DMS79 treated with DMSO at 0.1 percent for 48 hours (cell line): ENCODE data around the gene ARHGEF4.

Source experiments
- DNase-seq: peaks from one replicate; lab custom pipeline; 2025; lab: John Stamatoyannopoulos, UW

Gene ARHGEF4, protein sequence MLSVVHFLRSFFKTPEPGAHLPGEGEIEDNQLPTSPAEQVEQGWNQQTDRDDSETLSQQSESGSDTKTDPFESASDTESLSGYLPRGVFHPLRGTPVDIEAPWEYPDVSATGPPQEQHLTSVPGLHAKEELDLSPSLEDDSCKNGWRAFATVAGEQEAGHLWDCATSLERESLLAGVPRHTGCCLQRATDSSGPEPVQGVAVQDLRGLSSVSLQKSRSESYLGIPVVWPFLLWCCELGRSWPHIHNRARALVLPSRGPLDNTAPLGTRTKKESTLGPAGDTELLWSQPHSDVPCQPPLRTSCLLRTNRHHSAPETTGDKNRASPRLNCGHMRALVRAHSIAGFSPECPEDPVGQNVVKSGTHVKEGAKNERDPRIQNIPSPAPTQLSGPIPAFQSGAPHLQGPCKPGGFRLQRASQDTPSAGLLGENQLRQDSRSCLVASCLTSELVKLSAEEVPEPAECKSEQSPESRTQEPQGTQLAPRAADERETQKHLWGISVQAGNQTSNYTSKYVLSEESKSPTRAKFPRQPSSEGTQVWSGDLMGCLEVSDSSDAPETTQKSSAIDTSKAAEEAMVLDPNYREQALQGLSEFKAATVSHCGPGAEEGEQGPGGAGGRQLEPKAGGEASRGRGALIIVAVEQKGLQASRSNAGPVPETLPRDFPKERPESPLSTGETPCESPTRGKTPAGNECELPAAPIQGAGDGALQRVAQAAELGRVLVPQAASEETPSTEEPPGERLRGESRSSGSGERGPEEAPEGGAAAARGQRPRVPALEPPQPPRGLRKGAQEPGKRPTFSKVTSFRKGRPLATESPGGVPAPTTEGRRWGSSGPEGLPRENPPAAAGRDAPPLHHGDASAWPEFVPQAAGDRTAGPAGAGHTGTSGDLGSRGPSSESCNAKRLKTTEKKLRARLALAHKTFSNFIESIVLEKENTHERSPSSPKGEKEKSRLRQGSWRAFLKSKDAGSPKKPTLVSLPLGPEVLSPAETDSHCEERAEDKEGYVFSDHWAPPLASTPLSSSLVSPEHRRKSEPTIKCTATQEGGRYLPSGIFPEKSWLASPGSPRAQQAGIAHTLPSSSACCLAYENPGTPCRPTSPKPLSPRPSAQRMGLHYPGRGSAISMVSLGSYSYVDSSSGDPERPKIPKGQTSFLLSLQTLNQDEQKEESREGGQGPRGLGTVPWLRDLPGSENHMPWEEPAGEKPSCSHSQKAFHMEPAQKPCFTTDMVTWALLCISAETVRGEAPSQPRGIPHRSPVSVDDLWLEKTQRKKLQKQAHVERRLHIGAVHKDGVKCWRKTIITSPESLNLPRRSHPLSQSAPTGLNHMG (N-terminal part only)

DNA sequence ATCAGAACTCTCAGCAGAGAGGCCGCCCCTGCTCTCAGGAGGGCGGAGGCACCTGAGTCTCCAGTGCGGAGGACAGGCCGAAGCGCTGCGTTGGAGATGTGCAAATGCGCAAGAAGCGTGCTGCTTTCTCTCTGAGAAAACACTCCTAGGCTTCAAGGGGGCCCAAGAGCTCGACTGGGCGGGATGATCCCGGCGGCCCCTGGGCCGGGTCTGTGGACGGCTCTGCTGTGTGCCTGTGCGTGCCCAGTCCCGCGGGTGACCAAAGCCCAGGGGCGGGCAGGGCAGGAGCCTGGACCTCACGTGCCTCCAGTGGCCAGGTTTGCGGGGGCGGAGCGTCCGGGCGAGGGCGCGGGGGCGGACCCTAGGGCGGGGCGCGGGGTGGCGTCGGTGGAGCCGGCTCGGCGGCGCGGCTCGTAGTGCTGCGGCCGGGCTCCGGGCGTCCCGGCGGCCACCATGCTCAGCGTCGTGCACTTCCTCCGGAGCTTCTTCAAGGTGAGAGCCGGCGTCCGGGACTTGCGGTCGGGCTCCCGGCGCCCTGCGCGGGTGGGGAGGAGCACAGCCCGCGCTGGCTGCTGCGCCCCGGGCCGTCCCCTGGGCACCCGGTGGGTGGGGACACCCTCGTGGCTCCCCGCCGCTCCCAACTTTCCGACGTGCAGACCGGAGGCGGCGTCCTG lies at the start of gene ARHGEF4:
Gene ARHGEF4 (plus strand): TSS at position 414 of the 674 bp plus-strand sequence. CDS start 40 bp downstream, at position 454.
- peak; percentile 56 for DNase-seq

DNA sequence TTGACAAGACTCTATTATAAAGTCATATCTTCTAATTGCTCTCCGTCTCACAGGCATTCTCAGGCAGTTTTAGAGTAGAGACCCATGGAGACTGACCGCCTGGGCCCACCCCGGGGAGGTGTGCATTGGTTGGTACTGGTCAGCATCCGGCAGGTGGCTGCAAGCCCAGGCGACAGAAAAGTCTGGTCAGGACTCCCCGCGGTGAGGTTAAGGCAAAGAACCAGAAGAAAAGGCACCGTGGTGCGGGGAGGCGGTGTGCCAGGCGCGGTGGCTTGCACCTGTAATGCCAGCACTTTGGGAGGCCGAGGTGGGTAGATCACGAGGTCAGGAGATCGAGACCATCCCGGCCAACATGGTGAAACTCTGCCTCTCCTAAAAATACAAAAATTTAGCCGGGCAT lies 48.9 kb upstream of the ARHGEF4 start:
- DNase-seq: no peak

DNA sequence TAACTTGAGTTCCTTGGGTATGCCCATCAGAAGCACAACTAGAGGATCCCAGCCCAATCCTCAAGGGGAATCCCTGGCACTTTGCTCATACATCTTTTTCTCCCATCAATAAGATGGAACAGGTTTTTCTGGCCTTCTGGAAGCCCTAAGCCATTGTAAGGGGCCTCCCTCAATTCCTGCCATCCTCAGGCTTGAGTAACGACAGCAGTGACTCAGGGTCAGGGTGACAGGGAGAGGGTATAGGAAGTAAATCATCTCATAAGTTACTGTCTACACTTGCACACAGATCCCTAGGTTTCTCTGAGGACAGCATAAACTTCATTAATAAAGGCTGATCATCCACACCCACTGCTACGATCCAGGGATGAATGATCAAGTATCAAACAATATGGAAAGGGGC lies 46.4 kb upstream of the ARHGEF4 start:
- DNase-seq: no peak

DNA sequence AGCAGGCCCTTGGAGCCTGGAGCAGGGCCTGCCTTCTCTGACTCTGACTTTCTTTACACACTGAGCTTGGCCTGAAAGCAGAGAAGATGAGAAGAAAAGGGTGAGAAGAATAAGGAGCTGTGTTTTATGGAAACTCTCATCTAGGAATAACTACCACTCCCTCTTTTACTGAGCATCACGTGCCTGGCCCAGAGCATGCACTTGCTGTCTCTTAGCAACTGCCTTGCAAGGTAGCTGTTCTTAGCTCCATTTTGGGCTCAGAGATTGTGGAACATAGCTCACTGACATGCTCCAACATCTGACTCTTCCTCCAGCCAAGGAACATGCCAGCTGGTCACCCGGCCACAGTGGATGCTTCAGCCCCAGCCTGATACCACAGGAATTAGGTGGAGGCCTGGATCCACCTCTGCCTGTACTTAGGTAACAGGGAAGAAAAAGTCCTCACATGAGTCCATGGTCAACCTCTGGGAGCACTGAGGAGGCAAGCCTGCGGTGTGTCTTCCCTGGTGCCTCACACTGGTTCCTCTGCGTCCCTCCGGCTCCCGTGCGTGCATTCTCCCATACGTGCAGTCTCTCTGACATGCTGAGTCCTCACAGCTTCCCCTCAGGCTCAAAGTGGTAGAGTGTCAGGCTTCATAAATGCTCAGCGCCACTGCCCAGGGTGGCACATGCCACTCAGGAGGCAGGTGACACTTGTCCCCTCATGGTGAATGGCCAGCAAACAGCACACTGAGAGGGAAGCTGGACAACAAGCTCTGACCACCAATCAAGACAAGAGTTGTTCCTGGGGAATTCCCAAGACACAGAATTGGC lies 45.7 kb upstream of the ARHGEF4 start:
- no peak for DNase-seq

DNA sequence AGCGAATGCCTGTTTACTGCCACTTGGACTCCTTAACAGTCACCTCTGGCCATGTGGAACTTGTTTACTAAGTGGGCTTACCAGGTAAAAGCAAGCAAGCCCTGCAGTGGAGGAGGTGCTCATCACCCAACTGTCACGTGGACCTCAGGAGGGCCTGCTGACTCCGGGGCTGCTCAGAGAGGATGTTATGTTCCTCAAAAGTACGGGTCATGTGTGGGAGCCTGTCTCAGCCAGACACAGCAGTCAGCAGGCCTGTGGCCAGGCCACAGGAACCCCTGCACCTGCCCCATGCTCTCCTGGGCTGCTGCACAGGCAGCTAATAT lies 45.1 kb upstream of the ARHGEF4 start:
- peak; percentile 82 for DNase-seq

DNA sequence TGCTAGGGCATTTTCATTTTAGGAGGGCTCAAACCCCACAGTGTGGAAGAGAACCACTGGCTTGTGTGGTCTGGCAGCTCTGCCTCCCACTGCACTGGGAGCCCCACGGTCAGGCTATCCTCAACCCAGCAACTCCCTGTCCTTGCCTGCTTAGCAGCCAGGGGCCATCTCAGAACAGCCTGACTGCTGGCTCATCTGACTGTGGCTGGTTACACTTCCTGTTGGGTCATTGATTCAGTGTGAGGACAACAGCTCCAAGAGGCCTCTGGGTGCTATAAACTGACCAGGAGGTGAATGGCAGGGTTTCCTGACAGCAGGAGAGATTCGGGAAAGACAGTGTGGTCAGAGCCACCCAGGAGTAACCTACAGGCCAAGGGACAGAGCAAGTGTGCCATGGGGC lies 41.3 kb upstream of the ARHGEF4 start:
- DNase-seq: no peak

DNA sequence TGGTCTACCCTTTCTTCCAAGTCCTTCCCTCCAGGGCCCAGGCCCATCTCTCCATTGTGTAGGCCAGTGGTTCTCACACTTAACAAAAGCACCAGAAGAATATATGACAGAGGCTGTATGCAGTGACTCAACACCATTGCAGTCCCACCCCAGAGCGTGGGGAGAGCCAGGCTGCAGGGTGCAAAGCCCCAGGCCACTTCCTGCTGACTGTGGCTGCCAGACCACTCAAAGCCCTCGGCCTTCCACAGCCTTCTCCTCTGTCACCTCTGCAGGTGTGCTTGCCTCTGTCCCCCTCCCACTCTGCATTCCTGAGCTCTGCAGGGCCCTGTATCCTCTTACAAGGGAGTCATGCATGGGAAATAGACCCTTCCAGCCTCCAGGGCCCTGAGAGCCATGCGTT lies 40.4 kb upstream of the ARHGEF4 start:
- DNase-seq: no peak

DNA sequence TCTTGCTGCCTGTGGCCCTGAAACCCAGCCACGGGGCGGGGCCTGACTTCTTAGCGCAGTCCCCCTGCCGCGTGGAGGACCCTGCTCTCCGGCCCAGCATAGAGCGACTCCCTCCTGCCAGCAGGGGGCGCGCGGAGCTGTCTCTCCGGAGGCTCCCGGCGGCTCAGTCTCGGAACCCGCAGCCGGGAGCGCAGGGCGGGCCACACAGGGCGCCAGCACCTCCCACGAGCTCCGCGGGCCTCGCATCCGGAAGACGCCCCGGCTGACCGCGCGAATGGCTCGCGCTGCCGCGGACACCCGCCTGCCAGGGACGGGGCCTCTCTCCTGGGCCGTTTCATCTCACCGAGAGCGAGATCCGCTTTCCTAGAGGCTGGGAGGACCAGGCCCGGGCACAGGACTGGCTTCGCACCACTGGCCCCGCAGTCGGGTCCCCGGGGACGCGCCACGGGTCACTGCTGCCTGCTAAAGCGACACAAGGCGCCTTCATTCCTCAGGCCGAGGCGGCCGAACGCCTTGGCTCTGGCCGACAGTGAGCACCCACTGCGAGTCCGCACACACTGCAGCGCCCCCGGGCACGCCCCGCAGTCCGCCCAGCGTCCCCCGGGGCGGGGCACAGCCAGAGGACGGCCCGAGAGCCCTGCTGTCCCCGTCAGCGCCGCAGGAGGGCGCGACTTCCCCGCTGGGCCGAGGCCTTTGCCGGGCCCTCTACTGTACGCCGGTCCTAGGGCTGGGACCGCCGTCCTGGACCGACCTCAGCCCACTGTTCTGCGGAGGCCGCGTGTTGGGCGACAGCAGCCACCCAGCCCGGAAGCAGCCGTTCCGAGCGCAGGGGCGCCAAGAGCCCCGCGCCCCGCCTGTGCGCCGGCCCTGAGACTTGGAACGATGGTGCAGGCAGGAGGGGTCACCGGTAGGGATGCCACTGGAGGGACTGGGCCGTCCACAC lies 39.0 kb upstream of the ARHGEF4 start:
- peak; percentile 85 for DNase-seq

DNA sequence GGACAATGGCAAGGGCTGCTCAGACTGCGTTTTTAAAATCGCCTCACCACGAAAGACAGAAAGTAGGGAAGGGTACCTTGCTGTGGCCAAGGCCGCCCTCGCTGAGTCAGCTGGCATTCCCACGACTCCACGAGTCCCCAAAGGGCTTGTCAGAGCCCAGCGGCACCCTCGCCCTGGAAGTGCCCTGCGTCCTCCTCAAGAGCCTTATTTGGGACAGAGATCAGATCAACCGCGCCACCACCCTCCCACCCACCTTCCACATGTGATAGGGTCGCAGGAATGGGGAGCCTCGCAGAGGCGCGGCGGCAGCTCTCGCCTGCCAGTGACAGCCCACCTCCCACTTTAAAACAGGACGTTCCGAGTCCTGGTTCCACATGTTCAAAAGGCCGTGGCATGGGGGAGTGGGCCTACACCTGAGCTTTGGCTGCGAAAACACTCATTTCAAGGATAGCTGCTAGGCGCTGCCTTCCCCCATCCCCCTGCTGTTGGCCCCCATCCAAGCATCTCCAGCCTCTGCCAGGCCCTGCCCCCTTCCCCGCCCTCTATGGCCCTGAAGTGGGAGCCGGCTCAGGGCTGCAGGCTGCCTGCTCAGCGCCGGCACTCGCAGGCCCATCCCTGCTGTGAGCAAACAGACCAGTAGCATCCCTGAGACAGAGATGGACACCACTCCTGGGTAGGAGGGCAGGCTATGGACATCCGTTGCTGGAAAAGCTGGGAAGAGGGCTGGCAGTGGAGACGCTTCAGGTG lies 38.1 kb upstream of the ARHGEF4 start:
- peak; percentile 80 for DNase-seq

DNA sequence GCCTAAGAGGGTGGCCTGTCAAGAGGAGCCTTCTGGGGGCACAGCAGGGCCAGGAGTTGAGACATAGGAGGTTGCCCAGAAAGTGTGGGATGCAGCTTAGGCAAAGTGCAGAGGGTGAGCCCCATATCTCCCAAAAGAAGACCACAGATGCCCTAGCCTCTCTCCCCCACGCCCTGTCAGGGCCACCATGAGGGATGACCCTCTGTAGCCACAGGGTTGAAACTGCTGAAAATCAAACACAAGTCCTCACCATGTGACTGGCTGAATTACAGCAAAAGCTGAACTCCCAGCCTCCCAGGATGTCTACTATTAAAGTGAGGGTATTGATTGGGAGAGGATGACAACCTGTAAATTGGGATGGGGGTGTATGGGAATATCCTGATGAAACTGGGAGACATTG lies 37.4 kb upstream of the ARHGEF4 start:
- no peak for DNase-seq

DNA sequence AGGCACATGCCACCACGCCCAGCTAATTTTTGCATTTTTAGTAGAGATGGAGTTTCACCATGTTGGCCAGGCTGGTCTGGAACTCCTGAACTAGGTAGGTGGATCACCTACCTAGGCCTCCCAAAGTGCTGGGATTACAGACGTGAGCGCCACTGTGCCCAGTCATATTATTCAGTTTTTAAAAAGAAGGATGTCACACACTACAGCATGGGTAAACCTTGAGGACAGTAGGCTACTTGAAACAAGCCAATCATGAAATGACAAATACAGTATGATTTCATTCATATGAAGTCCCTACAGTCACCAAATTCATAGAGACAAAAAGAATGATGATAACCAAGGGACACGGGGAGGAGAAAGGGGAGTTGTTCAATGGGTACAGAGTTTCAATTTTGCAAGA lies 31.1 kb upstream of the ARHGEF4 start:
- no peak for DNase-seq

DNA sequence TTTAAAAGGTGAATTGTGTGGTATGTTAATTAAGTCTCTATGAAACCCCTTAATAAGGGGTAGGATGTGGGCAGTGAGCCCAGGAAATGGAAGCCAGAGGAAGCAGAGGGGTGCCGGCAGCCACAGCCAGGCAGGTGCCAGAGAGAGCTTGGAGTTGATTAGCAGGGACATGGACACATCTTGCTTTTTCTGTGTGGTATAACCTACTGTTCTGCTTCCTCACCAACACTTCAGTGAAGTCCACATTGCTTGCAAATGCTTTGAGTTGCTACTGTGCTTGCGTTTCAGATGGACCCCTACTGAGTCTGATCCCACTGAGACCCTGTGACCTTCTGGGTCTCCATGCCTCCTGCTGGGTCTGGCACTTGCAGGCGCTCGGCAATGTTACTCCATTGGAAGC lies 30.3 kb upstream of the ARHGEF4 start:
- peak; percentile 52 for DNase-seq

DNA sequence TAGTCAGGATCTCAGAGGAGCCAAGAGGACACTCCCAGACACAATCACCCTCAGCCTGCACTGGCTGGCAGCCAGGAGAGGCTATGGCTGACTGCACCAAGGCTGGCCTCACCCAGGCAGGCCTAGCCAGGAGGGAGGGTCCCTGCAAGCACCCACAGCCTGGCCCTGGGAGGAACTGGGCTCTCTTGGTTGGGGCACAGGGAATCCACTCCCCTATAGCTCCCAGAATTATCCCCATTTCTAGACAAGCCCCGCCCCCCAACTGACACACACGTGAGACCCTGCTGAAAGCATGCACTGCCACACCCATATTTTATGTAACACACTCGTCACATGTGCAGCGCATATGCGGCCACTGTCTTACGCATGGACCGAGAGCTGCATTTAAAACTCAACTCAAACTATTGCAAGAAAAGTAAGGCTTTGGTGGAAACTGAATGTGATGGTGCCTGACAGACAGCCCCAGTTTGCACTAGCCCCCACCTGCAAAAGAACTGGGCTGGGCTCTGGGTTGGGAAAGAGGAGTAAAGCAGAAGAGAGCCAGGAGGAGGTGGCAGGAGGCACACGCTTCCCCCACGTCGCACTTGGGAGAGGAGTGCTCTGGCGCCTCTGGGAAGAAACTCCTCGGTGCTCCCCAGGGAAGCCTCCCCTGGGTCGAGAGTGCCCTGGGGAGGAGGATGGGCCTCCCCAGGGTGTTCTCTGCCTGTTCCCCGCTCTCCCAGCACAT lies 28.9 kb upstream of the ARHGEF4 start:
- DNase-seq: peak; percentile 87

DNA sequence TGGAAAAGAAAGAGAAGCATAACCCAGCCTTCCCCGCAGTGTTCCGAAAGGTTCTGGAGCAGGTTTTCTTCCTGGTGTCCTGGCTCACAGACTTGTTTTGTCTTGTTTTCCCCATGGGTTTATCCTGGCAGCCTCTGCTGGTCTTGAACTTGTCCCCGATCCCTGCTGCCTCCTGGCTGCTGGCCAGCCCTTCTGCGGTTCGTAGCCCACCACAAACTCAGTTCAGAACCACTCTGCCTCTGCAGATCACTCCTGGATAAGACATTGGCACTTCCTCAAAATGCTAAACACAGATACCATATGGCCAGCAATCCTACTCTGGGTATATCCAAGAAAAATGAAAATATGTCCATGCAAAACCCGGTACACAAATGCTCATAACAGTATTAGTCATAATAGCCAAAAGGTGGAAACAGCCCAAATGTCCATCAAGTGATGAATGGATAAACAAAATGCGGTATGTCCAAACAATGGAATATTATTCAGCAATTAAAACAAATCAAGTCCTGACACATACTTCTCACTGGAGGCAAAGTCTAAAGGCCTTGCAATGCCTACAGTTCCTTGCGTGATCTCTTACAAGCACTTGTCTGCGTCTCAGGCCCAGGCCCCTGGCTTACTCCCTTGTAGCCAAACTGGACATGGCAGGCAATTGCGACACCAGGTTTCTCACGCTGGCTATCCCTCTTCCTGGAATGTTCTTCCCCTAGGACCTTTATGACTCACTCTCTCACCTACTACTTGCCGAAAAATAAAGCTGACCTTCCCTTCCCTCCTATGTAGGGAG lies 28.0 kb upstream of the ARHGEF4 start:
- peak; percentile 42 for DNase-seq

DNA sequence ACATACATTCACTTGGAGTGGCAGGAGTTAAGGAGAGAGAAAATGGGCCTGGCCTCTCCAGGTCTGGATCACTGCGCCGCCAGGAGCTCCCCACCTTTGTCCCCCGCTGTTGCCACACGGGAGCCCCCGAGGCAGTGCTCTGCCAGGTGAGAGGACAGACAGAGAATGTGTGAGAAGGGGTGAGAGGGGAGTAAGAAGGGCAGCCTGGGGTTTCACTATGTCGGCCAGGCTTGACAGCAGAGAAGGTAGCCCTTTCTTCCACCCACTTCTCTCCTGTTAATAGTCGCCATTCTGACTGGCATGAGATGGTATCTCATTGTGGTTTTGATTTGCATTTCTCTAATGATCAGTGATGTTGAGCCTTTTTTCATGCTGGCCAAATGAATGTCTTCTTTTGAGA lies 26.2 kb upstream of the ARHGEF4 start:
- DNase-seq: no peak

DNA sequence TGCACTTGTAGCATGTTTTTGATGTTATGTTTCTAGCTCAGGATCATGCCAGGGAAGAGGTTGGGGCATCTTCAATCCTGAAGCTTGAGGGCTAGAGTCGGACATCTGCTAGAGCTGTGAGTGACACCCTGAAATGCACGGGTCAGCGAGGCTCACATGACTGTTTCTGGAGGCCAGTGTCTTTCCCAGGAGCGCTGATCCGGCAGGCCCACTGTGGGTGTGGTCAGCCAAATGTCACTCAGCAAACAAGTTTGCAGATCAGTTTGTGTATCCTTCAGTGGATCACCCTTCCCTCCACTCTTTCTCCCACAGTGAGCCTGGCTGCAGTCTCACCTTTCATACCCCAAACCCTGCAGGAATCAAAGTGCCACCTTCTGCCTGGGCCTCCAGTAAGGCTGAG lies 23.0 kb upstream of the ARHGEF4 start:
- DNase-seq: no peak

DNA sequence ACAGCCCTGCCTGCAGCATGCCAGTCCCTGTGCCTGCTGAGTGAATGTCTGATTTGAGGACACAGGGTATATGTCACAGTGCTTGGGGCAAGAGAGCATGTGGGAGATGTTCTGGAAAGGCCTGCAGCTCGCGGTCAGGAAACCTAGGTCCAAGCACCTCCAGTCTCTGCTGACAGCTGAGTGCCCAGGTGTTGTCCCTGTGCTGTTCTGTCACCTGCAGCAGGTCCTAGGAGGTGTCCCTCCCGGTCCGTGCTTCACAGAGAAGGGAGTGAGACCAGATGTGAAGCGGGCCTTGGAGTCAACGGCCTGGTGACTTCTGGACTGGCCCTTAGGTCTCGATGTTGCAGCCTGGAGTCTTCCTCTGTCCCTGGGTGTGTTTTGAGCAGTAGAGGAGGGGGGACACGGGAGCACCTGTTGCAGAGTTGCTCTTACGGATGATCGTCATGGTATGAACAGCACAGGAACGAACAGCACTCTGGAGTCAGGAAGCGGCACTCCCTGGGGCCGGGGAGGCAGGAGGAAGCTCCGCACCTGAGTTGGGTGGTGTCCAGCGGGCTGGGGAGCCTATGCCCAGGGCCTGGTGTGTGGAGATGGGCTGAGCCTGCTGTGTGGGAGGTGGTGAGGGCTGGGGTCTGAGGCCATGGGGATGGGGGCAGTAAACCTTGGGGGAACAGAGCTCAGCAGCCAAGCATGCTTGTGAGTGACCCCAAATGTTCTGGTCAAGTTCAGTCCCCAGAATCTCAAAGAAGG lies 21.6 kb upstream of the ARHGEF4 start:
- no peak for DNase-seq
